ENCODE results near the gene SBSN. TPM values are rescaled to one million over a fixed set of nuclear protein-coding genes. Genes with fewer than 3 reads are reported as not detected.
"Not testable (repeated sequence)": the region's sequence is repeated elsewhere in the genome, so short reads cannot be mapped to it uniquely, and the experiment has no call there.

Gene SBSN
- polyA plus RNA-seq, 3 donors: 0.15 to 1.5 TPM; not detected in 1

DNA sequence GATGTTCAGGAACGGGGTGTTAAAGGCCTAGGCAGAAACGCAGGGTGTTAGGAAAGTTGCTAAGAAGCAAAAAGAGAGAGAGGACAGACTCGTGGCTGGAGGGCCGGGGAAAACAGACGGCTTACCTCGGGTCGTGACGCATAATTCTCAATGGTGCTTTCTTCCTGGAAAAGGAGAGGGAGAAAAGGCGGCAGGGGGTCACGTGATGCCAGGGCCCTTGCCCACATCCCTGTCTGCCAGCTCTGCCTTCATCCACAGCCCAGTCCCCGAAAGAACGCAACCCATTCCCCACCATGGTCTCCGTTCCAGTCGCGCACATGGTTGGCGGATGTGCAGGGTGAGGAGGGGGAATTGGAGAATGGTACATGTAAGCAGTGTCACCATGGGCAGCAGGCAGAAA, 39.4 kb downstream of the SBSN start:
- 85 to 89% (median 86%) methylated on average over 15 to 16 of the region's 16 CpGs for WGBS, 3 donors
- no peak overlapping the region for H3K27ac ChIP-seq (ENCODE audit: low read depth, low read length)

GRCh38 chr19:35487656-35488182, 40.4 kb downstream of the SBSN start:
- H3K27ac ChIP-seq (ENCODE audit: low read depth, low read length): no peak overlapping the region
- WGBS, 3 donors: 90 to 95% (median 93%) methylated on average over 10 of the region's 10 CpGs

DNA sequence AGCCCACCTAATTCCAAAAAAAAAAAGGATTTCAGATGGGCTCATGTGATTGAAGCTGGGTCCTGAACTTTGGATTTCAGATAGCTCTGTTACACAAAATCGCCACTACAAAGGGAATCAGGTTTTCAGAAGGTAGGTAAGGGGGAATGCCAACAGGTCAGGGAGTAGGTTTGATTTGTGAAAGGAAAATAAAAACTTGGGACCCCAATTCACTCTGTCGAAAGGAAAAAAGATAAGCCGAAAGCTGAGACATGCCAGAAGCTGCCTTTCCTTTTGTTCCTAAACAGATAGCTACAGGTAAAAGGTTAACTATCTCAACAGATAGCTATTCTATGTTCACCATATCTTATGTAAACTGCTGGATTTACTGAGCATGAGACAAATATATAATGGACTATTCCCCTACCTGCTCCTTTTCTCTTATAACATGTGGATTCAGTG, 41.8 kb downstream of the SBSN start:
- no peak overlapping the region for H3K27ac ChIP-seq (ENCODE audit: low read depth, low read length)
- 33 to 89% (median 83%) methylated on average over 3 of the region's 3 CpGs for WGBS, 3 donors

DNA sequence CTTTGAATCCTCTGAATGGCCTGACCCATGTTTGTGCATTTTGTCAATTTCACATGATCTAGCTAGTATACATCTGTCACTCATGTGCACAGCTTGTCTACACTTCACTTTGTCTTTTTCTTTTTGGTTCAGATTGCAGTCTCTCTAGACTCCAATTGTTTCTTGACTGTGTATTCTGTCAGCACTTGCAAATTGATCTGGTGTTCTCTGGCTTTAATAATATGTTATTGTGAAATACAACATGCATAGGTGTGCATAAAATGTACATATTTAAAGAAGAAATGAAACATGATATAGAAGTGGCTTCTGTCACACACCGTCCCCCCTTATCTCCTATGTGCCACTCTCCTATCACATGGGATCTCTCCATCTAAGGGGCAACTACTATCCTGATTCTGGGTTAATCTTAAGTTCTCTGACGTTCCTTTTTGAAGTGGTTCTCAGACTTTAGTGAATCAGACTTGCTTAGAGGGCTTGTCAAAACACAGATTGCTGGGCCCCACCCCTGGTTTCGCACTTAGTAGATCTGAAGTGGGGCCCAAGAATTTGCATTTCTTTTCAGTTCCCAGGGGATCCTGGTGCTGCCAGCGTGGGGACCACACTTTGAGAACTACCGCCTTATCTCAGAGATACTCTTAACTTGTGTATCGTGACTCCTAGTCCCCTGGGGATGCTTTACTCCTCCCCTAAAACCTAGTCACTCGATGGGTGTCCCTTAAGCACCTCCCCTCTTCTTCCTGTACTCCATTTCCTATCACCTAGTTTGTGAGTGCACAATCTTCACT, 43.7 kb downstream of the SBSN start:
- H3K27ac ChIP-seq (ENCODE audit: low read depth, low read length): no peak overlapping the region
- WGBS, 3 donors: 66 to 73% (median 70%) methylated on average over 7 of the region's 7 CpGs

- WGBS, 3 donors: 80 to 85% (median 83%) methylated on average over 5 of the region's 5 CpGs
Observed at GRCh38 chr19:35483089-35483488, 45.0 kb downstream of the SBSN start.

GRCh38 chr19:35478794-35479677, 49.1 kb downstream of the SBSN start:
- WGBS, 3 donors: 57 to 85% (median 83%) methylated on average over 21 of the region's 21 CpGs
- H3K27ac ChIP-seq (ENCODE audit: low read depth, low read length): no peak overlapping the region

More at GRCh38 chr19:35483089-35483488, 45.0 kb downstream of the SBSN start:
- no peak overlapping the region for H3K27ac ChIP-seq (ENCODE audit: low read depth, low read length)

DNA sequence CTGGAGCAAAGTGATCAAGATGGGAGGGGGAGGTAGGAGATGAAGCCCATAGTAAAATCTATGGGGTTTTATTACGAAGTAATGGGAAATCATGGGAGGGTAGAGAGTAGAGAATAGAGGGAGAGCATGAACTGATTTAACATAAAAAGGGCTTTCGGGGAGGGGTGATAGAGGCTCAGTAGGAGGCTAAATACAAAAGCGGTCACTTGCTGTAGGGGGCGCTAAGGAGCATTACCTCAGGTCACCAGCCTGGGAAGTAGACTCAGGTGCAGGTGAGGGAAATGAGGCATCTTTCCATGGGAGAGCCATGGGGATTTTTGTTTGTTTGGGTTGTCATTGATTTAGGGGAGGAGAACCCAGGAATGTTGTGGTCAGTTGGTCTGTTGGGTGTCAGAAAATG, 52.0 kb downstream of the SBSN start:
- WGBS, 3 donors: 57 to 69% (median 59%) methylated on average over 4 of the region's 4 CpGs

DNA sequence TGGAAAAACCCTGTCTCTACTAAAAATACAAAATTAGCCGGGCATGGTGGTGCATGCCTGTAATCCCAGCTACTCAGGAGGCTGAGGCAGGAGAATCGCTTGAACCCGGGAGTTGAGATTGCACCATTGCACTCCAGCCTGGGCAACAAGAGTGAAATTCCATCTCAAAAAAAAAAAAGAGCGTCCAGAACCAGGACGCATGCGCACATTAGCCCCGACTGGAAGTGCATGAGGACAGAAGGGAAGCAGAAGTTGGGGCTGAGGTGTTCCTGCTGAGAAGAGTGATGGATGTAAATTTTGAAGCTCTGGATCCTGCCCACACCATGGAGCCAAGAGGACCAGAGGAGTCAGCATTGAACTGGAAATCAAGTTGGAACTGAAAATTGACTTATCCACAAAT, 53.5 kb downstream of the SBSN start:
- H3K27ac ChIP-seq (ENCODE audit: low read depth, low read length): not testable (repeated sequence)
- 89 to 93% (median 89%) methylated on average over 7 of the region's 7 CpGs for WGBS, 3 donors

More for the DNA sequence above, 52.0 kb downstream of the SBSN start:
- H3K27ac ChIP-seq (ENCODE audit: low read depth, low read length): no peak overlapping the region

- H3K27ac ChIP-seq (ENCODE audit: low read depth, low read length): no peak overlapping the region
- WGBS, 3 donors: 91 to 95% (median 94%) methylated on average over 14 of the region's 14 CpGs
Observed at GRCh38 chr19:35474104-35474503, 54.0 kb downstream of the SBSN start.

Other genes with a start within 250 kb of the SBSN start
- 10 to 100 TPM in 1 of 3 donors, 1 to 10 TPM in 1, under 1 TPM in 1; 0.34 to 16.3 (median 1.1) TPM for gene HAMP, start 245.8 kb downstream of the SBSN start, polyA plus RNA-seq
- under 1 TPM in 1 of 3 donors, not detected in 2; 0.16 TPM for gene MAG, start 236.2 kb downstream of the SBSN start, polyA plus RNA-seq
- gene CD22, start 199.1 kb downstream of the SBSN start, polyA plus RNA-seq: 1 to 10 TPM in 1 of 3 donors, under 1 TPM in 2; 0.67 to 2.1 (median 0.88) TPM
- gene FFAR1, start 180.4 kb downstream of the SBSN start, polyA plus RNA-seq: 1 to 10 TPM in 1 of 3 donors, not detected in 2; 2.2 TPM
- gene FFAR3, start 169.9 kb downstream of the SBSN start, polyA plus RNA-seq: 1 to 10 TPM in 2 of 3 donors, under 1 TPM in 1; 0.46 to 1.8 (median 1.8) TPM
- gene GPR42, start 157.2 kb downstream of the SBSN start, polyA plus RNA-seq: under 1 TPM in 2 of 3 donors, not detected in 1; 0.06 to 0.90 TPM
- 1 to 10 TPM in 2 of 3 donors, under 1 TPM in 1; 0.24 to 4.6 (median 4.0) TPM for gene FFAR2, start 80.1 kb downstream of the SBSN start, polyA plus RNA-seq
- under 1 TPM in 2 of 3 donors, not detected in 1; 0.21 to 0.42 TPM for gene KRTDAP, start 37.8 kb downstream of the SBSN start, polyA plus RNA-seq
- 10 to 100 TPM in 2 of 3 donors, 1 to 10 TPM in 1; 6.8 to 74.3 (median 15.3) TPM for gene DMKN, start 14.7 kb downstream of the SBSN start, polyA plus RNA-seq
- gene GAPDHS, start 5.1 kb upstream of the SBSN start, polyA plus RNA-seq: not detected
- gene TMEM147, start 17.3 kb upstream of the SBSN start, polyA plus RNA-seq: 100 to 1,000 TPM in 2 of 3 donors, 10 to 100 TPM in 1; 86.7 to 140 (median 107) TPM
- gene ATP4A, start 35.3 kb upstream of the SBSN start, polyA plus RNA-seq: 10 to 100 TPM in 1 of 3 donors, 1 to 10 TPM in 2; 1.2 to 74.4 (median 2.9) TPM
- gene PMIS2, start 57.9 kb upstream of the SBSN start, polyA plus RNA-seq: not detected
- gene HAUS5, start 84.4 kb upstream of the SBSN start, polyA plus RNA-seq: 1 to 10 TPM; 4.6 to 6.3 (median 6.0) TPM
- gene RBM42, start 100.7 kb upstream of the SBSN start, polyA plus RNA-seq: 10 to 100 TPM; 28.5 to 56.7 (median 48.9) TPM
- gene ETV2, start 113.4 kb upstream of the SBSN start, polyA plus RNA-seq: 1 to 10 TPM in 2 of 3 donors, under 1 TPM in 1; 0.79 to 3.8 (median 1.7) TPM
- 100 to 1,000 TPM; 454 to 932 (median 759) TPM for gene COX6B1, start 120.0 kb upstream of the SBSN start, polyA plus RNA-seq
- gene UPK1A, start 138.2 kb upstream of the SBSN start, polyA plus RNA-seq: under 1 TPM in 2 of 3 donors, not detected in 1; 0.05 to 0.07 TPM
- gene ZBTB32, start 176.2 kb upstream of the SBSN start, polyA plus RNA-seq: under 1 TPM in 2 of 3 donors, not detected in 1; 0.07 to 0.12 TPM
- 10 to 100 TPM; 21.1 to 34.3 (median 29.4) TPM for gene KMT2B, start 189.7 kb upstream of the SBSN start, polyA plus RNA-seq
- gene IGFLR1, start 214.1 kb upstream of the SBSN start, polyA plus RNA-seq: 10 to 100 TPM; 17.4 to 30.4 (median 19.8) TPM
- 10 to 100 TPM; 13.2 to 30.3 (median 28.8) TPM for gene U2AF1L4, start 217.1 kb upstream of the SBSN start, polyA plus RNA-seq
- gene PSENEN, start 217.3 kb upstream of the SBSN start, polyA plus RNA-seq: 10 to 100 TPM; 37.2 to 57.2 (median 49.9) TPM
- gene LIN37, start 220.3 kb upstream of the SBSN start, polyA plus RNA-seq: 10 to 100 TPM in 2 of 3 donors, 1 to 10 TPM in 1; 8.9 to 20.9 (median 15.3) TPM
- 100 to 1,000 TPM in 2 of 3 donors, 10 to 100 TPM in 1; 63.3 to 608 (median 552) TPM for gene HSPB6, start 228.7 kb upstream of the SBSN start, polyA plus RNA-seq
- 10 to 100 TPM in 1 of 3 donors, 1 to 10 TPM in 2; 5.4 to 10.6 (median 6.9) TPM for gene PROSER3, start 229.9 kb upstream of the SBSN start, polyA plus RNA-seq
- 1 to 10 TPM; 6.0 to 9.4 (median 6.3) TPM for gene ARHGAP33, start 247.3 kb upstream of the SBSN start, polyA plus RNA-seq

Data from adipose tissue (tissue), 3 donors.